ENCODE results near the gene ZNF827. TPM values are rescaled to one million over a fixed set of nuclear protein-coding genes. Genes with fewer than 3 reads are reported as not detected.
A peak's percentile ranks its signal among the peaks of the same experiment; 100 is the strongest.

Gene ZNF827
- total RNA-seq, 2 donors from 2014 or later = 10.3 to 37.1 TPM

GRCh38 chr4:145808021-145808650 lies 130.5 kb downstream of the ZNF827 start:
- ATAC-seq (replicated peaks) = peak; percentile 84
- Mint-ChIP-seq H3K27me3 (no peaks in the 10 kb centered on the region), H3K4me1 (peaks cover 29% of the 10 kb centered on the region), H3K9me3 (peaks cover 3% of the 10 kb centered on the region), H3K4me3 (peak overlapping the region; percentile 50), H3K36me3 (ENCODE audit: low read depth) (peaks cover 53% of the 10 kb centered on the region), H3K27ac (peak overlapping the region; percentile 92)

- H3K9me3 Mint-ChIP-seq = peaks cover 2% of the 10 kb centered on the region
- H3K36me3 Mint-ChIP-seq (ENCODE audit: low read depth) = peaks cover 30% of the 10 kb centered on the region
- H3K4me3 Mint-ChIP-seq = no peak overlapping the region
- peak overlapping the region; percentile 92 for H3K27ac Mint-ChIP-seq
- peaks cover 27% of the 10 kb centered on the region for H3K4me1 Mint-ChIP-seq
- no peaks in the 10 kb centered on the region for H3K27me3 Mint-ChIP-seq
- no peak for ATAC-seq (replicated peaks)
Measured at GRCh38 chr4:145805490-145805889, 133.1 kb downstream of the ZNF827 start.

- Mint-ChIP-seq H3K4me3 (no peak overlapping the region), H3K4me1 (peaks cover 16% of the 10 kb centered on the region), H3K27me3 (no peaks in the 10 kb centered on the region), H3K36me3 (ENCODE audit: low read depth) (peaks cover 17% of the 10 kb centered on the region), H3K27ac (no peak overlapping the region), H3K9me3 (no peaks in the 10 kb centered on the region)
- ATAC-seq (replicated peaks) = no peak
Measured at GRCh38 chr4:145804116-145804515, 134.5 kb downstream of the ZNF827 start.

- Mint-ChIP-seq H3K36me3 (ENCODE audit: low read depth) (peaks cover 11% of the 10 kb centered on the region), H3K4me1 (no peaks in the 10 kb centered on the region), H3K27me3 (no peaks in the 10 kb centered on the region), H3K9me3 (no peaks in the 10 kb centered on the region), H3K4me3 (no peak overlapping the region), H3K27ac (no peak overlapping the region)
- no peak for ATAC-seq (replicated peaks)
Measured at GRCh38 chr4:145799223-145799622, 139.4 kb downstream of the ZNF827 start.

GRCh38 chr4:145797278-145797677 lies 141.3 kb downstream of the ZNF827 start:
- H3K4me1 Mint-ChIP-seq = no peaks in the 10 kb centered on the region
- ATAC-seq (replicated peaks) = no peak
- no peaks in the 10 kb centered on the region for H3K27me3 Mint-ChIP-seq
- H3K36me3 Mint-ChIP-seq (ENCODE audit: low read depth) = peaks cover 17% of the 10 kb centered on the region
- H3K9me3 Mint-ChIP-seq = no peaks in the 10 kb centered on the region
- no peak overlapping the region for H3K4me3 Mint-ChIP-seq
- H3K27ac Mint-ChIP-seq = no peak overlapping the region

DNA sequence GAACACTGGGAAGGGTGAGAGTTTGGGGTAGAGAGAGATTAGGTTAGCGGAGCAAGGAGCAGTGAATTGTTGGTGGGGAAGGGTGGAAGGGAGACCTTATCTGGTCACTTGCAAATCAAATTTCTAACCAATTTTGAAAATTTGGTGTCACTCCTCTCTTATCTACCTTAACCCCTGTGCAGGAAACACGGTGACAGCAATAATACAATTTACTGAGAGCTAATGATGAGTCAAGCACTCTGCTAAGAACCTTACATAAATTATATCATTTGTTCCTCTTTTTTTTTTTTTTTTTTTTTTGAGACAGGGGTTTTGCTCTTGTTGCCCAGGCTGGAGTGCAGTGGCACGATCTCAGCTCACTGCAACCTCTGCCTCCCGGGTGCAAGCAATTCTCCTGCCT lies 142.3 kb downstream of the ZNF827 start:
- no peak overlapping the region for H3K4me3 Mint-ChIP-seq
- ATAC-seq (replicated peaks) = no peak
- peaks cover 17% of the 10 kb centered on the region for H3K36me3 Mint-ChIP-seq (ENCODE audit: low read depth)
- no peaks in the 10 kb centered on the region for H3K27me3 Mint-ChIP-seq
- H3K27ac Mint-ChIP-seq = no peak overlapping the region
- no peaks in the 10 kb centered on the region for H3K4me1 Mint-ChIP-seq
- no peaks in the 10 kb centered on the region for H3K9me3 Mint-ChIP-seq

DNA sequence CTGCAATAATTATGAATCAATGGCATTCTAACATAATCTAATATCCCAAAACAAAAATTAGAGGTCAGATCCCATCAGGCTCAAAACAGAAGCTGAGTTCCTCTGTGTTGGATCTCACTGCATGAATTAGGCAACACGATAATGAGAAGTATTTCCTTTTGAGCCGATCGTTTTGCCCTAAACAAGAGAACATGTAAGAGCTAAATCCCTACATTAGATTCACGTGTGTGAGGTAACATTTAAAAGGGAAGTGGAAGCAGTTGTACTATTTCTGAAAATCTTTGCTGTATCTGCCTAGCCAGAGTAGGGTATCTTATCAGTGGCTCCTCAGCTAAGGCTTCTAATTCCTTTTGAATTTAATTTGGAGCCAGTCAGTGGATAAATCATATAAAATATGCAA lies 143.1 kb downstream of the ZNF827 start:
- ATAC-seq (replicated peaks) = no peak
- H3K4me3 Mint-ChIP-seq = no peak overlapping the region
- no peaks in the 10 kb centered on the region for H3K27me3 Mint-ChIP-seq
- no peaks in the 10 kb centered on the region for H3K9me3 Mint-ChIP-seq
- no peaks in the 10 kb centered on the region for H3K4me1 Mint-ChIP-seq
- no peak overlapping the region for H3K27ac Mint-ChIP-seq
- peaks cover 17% of the 10 kb centered on the region for H3K36me3 Mint-ChIP-seq (ENCODE audit: low read depth)

DNA sequence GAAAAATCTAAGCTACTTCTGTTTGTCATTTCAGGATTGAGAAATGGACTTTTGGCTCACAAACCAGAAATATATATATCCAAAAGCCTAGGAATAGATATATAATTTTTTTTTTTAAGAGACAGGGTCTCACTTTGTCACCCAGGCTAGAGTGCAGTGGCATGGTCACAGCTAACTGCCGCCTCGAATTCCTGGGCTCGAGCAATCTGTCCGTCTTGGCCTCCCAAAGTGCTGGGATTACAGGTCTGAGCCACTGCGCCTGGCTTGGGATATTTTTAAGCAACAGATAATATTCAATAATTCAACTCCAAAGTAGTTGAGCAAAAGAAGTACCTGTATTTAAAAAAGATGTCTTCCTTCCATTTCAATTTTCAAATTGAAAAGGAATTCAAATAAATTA lies 146.2 kb downstream of the ZNF827 start:
- no peaks in the 10 kb centered on the region for H3K9me3 Mint-ChIP-seq
- ATAC-seq (replicated peaks) = no peak
- H3K4me1 Mint-ChIP-seq = no peaks in the 10 kb centered on the region
- no peak overlapping the region for H3K27ac Mint-ChIP-seq
- no peak overlapping the region for H3K4me3 Mint-ChIP-seq
- peaks cover 17% of the 10 kb centered on the region for H3K36me3 Mint-ChIP-seq (ENCODE audit: low read depth)
- no peaks in the 10 kb centered on the region for H3K27me3 Mint-ChIP-seq

DNA sequence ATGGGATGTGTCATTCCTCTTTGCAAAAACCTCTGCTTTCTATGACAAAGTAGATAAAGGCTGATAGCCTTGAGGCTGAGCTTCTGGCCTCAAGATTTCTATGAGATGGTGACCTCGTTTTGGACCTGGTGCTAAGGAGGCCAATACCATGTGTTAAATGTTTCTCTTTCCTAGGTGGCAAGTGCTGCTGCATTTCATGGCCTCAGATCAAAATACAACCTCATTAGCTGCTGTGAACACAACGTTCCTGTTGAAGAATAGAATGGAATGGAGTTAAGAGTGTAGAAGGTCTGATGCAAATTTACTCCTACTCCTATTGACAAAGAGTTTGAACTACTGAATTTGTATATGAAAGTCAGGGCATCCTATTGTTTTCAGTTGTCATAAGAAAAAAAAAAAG lies 146.6 kb downstream of the ZNF827 start:
- Mint-ChIP-seq H3K27me3 (no peaks in the 10 kb centered on the region), H3K36me3 (ENCODE audit: low read depth) (peaks cover 17% of the 10 kb centered on the region), H3K4me3 (no peak overlapping the region), H3K9me3 (no peaks in the 10 kb centered on the region), H3K4me1 (no peaks in the 10 kb centered on the region), H3K27ac (no peak overlapping the region)
- ATAC-seq (replicated peaks) = no peak

GRCh38 chr4:145788755-145789154 lies 149.9 kb downstream of the ZNF827 start:
- Mint-ChIP-seq H3K27ac (no peak overlapping the region), H3K4me1 (peaks cover 13% of the 10 kb centered on the region)

GRCh38 chr4:145786830-145787229 lies 151.8 kb downstream of the ZNF827 start:
- peak overlapping the region; percentile 95 for H3K27ac Mint-ChIP-seq
- peaks cover 9% of the 10 kb centered on the region for H3K9me3 Mint-ChIP-seq
- no peak overlapping the region for H3K4me3 Mint-ChIP-seq
- no peaks in the 10 kb centered on the region for H3K27me3 Mint-ChIP-seq
- no peak for ATAC-seq (replicated peaks)
- peaks cover 39% of the 10 kb centered on the region for H3K36me3 Mint-ChIP-seq (ENCODE audit: low read depth)
- peaks cover 20% of the 10 kb centered on the region for H3K4me1 Mint-ChIP-seq

More at GRCh38 chr4:145788755-145789154, 149.9 kb downstream of the ZNF827 start:
- Mint-ChIP-seq H3K9me3 (peaks cover 8% of the 10 kb centered on the region), H3K4me3 (no peak overlapping the region), H3K27me3 (no peaks in the 10 kb centered on the region), H3K36me3 (ENCODE audit: low read depth) (peaks cover 27% of the 10 kb centered on the region)
- ATAC-seq (replicated peaks) = no peak

DNA sequence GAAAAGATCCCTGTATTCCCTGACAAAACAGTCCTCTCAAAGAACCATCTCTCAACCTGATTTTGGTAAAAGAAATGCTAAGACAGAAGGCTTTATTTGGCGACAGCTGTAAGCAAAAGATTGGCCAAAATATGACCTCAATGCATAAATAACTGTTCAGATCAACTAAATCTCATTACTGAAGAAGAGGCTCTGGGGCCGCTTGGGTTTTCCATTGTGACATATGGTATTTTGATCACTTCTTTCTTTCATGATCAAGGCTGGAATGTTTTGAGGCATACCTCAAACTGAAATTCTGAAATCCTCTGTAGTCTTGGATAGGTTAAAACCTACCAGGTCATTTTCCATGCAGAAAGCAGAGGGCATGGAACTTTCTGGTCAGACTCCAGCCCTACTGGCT lies 152.4 kb downstream of the ZNF827 start:
- Mint-ChIP-seq H3K27me3 (no peaks in the 10 kb centered on the region), H3K4me3 (no peak overlapping the region), H3K9me3 (peaks cover 9% of the 10 kb centered on the region), H3K4me1 (peaks cover 20% of the 10 kb centered on the region), H3K27ac (peak overlapping the region; percentile 95), H3K36me3 (ENCODE audit: low read depth) (peaks cover 45% of the 10 kb centered on the region)
- no peak for ATAC-seq (replicated peaks)

DNA sequence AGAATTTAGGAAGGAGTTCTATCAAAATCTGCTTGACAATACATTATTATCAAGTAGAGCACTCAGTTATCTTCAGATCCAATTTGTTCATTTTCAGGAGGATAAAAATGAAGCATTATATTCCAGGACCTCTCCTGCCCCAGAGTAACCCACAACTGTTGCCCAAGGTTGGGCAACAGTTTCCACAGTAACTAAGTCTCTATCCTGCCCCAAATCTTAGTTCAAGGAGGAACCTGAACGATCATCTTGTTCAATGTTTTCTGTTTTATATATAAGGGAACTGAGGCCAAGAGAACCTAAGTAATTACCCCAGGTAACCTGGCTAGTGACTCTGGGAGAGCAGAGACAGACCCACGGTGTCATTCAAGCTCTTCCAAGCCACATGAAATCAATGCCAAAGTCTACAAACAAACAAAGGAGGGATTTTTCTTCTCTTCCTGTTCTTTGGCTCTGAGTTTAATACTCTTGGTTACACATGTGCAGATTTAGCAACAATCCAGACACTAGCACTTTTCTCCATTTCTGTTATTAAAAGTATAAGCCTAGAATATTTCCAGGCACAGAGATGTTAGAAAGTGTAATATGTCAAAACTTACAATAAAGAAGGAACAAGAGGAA lies 153.1 kb downstream of the ZNF827 start:
- H3K9me3 Mint-ChIP-seq = peaks cover 9% of the 10 kb centered on the region
- no peak for ATAC-seq (replicated peaks)
- no peaks in the 10 kb centered on the region for H3K27me3 Mint-ChIP-seq
- peaks cover 20% of the 10 kb centered on the region for H3K4me1 Mint-ChIP-seq
- H3K36me3 Mint-ChIP-seq (ENCODE audit: low read depth) = peaks cover 51% of the 10 kb centered on the region
- H3K27ac Mint-ChIP-seq = peak overlapping the region; percentile 95
- H3K4me3 Mint-ChIP-seq = peak overlapping the region; percentile 65

DNA sequence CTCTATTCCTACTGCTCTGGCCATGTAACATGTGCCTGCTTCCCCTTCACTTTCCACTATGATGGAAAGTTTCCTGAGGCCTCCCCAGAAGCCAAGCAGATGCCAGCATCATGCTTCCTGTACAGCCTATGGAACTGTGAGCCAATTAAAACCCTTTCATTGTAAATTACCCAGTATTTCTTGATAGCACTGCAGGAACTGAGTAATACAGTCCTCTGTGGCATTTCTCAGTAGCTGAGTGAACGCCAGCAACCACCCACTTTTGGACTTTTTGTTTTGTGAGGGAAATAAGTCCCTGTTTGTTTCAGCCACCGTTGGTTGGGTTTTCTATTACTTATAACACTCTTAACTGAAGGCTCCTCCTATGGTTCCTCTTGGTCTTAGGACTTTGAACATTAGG lies 154.6 kb downstream of the ZNF827 start:
- peak; percentile 97 for ATAC-seq (replicated peaks)
- H3K4me1 Mint-ChIP-seq = peaks cover 20% of the 10 kb centered on the region
- peaks cover 66% of the 10 kb centered on the region for H3K36me3 Mint-ChIP-seq (ENCODE audit: low read depth)
- H3K27ac Mint-ChIP-seq = peak overlapping the region; percentile 95
- peak overlapping the region; percentile 65 for H3K4me3 Mint-ChIP-seq
- no peaks in the 10 kb centered on the region for H3K27me3 Mint-ChIP-seq
- H3K9me3 Mint-ChIP-seq = peaks cover 9% of the 10 kb centered on the region

GRCh38 chr4:145782756-145783155 lies 155.9 kb downstream of the ZNF827 start:
- Mint-ChIP-seq H3K4me3 (no peak overlapping the region), H3K27me3 (no peaks in the 10 kb centered on the region), H3K36me3 (ENCODE audit: low read depth) (peaks cover 76% of the 10 kb centered on the region), H3K4me1 (peaks cover 20% of the 10 kb centered on the region), H3K9me3 (peaks cover 9% of the 10 kb centered on the region), H3K27ac (peak overlapping the region; percentile 68)
- ATAC-seq (replicated peaks) = no peak
